ENCODE data around the gene LRRIQ3.
"Not testable (repeated sequence)": the region's sequence is repeated elsewhere in the genome, so short reads cannot be mapped to it uniquely, and the experiment has no call there.

The LRRIQ3 gene

GRCh38 chr1:74199504-74199903, 1.5 kb upstream of the LRRIQ3 start:
- H3K4me3 Mint-ChIP-seq: peak overlapping the region; percentile 88 to 93 (median 89)
- peak overlapping the region in 2 of 3 experiments; percentile 51 to 94 for H3K27ac Mint-ChIP-seq
- H3K36me3 Mint-ChIP-seq (ENCODE audit: low read depth): peaks cover 10% of the 10 kb centered on the region
- H3K27me3 Mint-ChIP-seq (ENCODE audit: low read depth): no peaks in the 10 kb centered on the region
- TF ChIP-seq, protein P1, sequence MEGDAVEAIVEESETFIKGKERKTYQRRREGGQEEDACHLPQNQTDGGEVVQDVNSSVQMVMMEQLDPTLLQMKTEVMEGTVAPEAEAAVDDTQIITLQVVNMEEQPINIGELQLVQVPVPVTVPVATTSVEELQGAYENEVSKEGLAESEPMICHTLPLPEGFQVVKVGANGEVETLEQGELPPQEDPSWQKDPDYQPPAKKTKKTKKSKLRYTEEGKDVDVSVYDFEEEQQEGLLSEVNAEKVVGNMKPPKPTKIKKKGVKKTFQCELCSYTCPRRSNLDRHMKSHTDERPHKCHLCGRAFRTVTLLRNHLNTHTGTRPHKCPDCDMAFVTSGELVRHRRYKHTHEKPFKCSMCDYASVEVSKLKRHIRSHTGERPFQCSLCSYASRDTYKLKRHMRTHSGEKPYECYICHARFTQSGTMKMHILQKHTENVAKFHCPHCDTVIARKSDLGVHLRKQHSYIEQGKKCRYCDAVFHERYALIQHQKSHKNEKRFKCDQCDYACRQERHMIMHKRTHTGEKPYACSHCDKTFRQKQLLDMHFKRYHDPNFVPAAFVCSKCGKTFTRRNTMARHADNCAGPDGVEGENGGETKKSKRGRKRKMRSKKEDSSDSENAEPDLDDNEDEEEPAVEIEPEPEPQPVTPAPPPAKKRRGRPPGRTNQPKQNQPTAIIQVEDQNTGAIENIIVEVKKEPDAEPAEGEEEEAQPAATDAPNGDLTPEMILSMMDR (IDR thresholded peaks at IDR 0.05; ENCODE audit: unreplicated experiment in 3 of 3): no peak
- H3K4me1 Mint-ChIP-seq: peaks cover 10% of the 10 kb centered on the region
- H3K9me3 Mint-ChIP-seq: no peaks in the 10 kb centered on the region

GRCh38 chr1:74197255-74197654, 721 bp downstream of the LRRIQ3 start:
- peak overlapping the region; percentile 88 to 93 (median 89) for H3K4me3 Mint-ChIP-seq
- peak overlapping the region; percentile 92 to 98 (median 94) for H3K27ac Mint-ChIP-seq
- H3K36me3 Mint-ChIP-seq (ENCODE audit: low read depth): peaks cover 7% of the 10 kb centered on the region
- no peaks in the 10 kb centered on the region for H3K9me3 Mint-ChIP-seq
- TF ChIP-seq, protein P1 (IDR thresholded peaks at IDR 0.05; ENCODE audit: unreplicated experiment in 3 of 3): no peak
- H3K4me1 Mint-ChIP-seq: peaks cover 10% of the 10 kb centered on the region
- no peaks in the 10 kb centered on the region for H3K27me3 Mint-ChIP-seq (ENCODE audit: low read depth)

DNA sequence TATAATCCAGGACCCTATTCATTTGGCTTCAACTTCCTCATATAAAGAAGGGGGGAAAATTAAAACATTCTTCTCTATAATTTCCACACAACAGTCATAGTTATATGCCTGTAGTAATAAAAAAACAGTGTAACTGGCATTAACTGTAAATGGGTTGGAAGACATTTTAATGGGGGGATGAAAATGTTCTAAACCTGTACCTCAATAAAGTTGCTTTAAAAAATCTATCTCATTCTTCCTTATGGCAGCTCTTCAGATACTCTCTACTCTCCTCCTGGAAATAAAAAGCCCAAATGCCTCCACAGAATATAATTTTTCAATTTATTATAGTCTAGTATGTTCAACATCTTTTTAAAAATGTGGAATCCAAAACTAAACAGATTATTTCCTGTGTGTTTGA, 2.6 kb downstream of the LRRIQ3 start:
- TF ChIP-seq, protein P1 (IDR thresholded peaks at IDR 0.05; ENCODE audit: unreplicated experiment in 3 of 3): no peak
- H3K27me3 Mint-ChIP-seq (ENCODE audit: low read depth): no peaks in the 10 kb centered on the region
- no peaks in the 10 kb centered on the region for H3K9me3 Mint-ChIP-seq
- peaks cover 4% of the 10 kb centered on the region for H3K36me3 Mint-ChIP-seq (ENCODE audit: low read depth)
- H3K4me1 Mint-ChIP-seq: peaks cover 10% of the 10 kb centered on the region
- H3K27ac Mint-ChIP-seq: no peak overlapping the region
- H3K4me3 Mint-ChIP-seq: no peak overlapping the region

GRCh38 chr1:74193908-74194307, 4.1 kb downstream of the LRRIQ3 start:
- Mint-ChIP-seq H3K27me3 (ENCODE audit: low read depth) (no peaks in the 10 kb centered on the region), H3K4me1 (peaks cover 5% of the 10 kb centered on the region), H3K27ac (no peak overlapping the region), H3K9me3 (no peaks in the 10 kb centered on the region), H3K4me3 (no peak overlapping the region), H3K36me3 (ENCODE audit: low read depth) (no peaks in the 10 kb centered on the region)
- TF ChIP-seq, protein P1 (IDR thresholded peaks at IDR 0.05; ENCODE audit: unreplicated experiment in 3 of 3): no peak

GRCh38 chr1:74180490-74180889, 17.5 kb downstream of the LRRIQ3 start:
- H3K36me3 Mint-ChIP-seq (ENCODE audit: low read depth): no peaks in the 10 kb centered on the region
- H3K4me3 Mint-ChIP-seq: no peak overlapping the region
- H3K9me3 Mint-ChIP-seq: no peaks in the 10 kb centered on the region
- no peaks in the 10 kb centered on the region for H3K27me3 Mint-ChIP-seq (ENCODE audit: low read depth)
- H3K27ac Mint-ChIP-seq: no peak overlapping the region
- no peaks in the 10 kb centered on the region for H3K4me1 Mint-ChIP-seq
- TF ChIP-seq, protein P1 (IDR thresholded peaks at IDR 0.05; ENCODE audit: unreplicated experiment in 3 of 3): no peak

GRCh38 chr1:74174423-74174822, 23.6 kb downstream of the LRRIQ3 start:
- not testable (repeated sequence) for H3K4me3 Mint-ChIP-seq; H3K9me3 Mint-ChIP-seq; H3K36me3 Mint-ChIP-seq (ENCODE audit: low read depth); H3K27ac Mint-ChIP-seq; H3K27me3 Mint-ChIP-seq (ENCODE audit: low read depth); H3K4me1 Mint-ChIP-seq
